Pons (tissue), 1 donor: Measurements from ENCODE around the gene SVOPL.

Source experiments
- DNase-seq: peaks from one replicate; pipeline ENCODE4 v3.0.0-alpha.2; 2016; ENCODE audit warnings: low spot score

Gene SVOPL

DNA sequence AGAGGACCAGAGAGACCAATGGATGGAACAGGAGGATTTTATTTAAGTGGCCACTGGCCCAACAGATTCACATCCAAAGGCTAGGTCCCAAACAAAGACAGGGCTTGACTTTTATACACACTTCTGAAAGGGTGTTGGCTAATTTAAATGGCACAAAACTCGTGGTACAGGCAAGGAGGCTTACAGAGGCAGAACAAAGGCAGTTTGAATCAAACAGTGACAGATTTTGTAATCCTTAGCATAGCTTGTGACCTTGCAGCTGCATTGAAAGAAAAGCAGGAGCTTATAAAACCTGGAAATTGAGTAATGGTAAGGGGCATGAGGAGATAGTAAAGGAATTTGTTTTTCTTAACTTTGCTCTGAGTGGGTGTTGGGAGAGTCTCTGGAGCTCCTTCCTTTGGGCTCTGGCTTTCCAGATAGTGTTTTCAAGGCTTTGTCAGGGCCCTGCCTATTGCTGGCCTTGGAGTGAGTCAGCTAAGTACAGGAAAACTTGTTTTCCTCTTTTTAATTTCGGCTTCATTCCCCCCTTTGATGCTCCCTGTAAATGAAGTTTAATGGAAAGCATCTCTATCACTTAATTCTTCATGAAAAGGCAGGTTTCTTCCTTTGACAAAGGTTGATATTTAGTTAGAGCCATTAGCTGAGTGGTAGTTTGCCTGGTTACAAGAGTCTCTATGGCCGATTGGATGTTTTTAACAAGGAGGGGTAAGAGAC is 144.2 kb downstream of the SVOPL start:
- DNase-seq = no peak

DNA sequence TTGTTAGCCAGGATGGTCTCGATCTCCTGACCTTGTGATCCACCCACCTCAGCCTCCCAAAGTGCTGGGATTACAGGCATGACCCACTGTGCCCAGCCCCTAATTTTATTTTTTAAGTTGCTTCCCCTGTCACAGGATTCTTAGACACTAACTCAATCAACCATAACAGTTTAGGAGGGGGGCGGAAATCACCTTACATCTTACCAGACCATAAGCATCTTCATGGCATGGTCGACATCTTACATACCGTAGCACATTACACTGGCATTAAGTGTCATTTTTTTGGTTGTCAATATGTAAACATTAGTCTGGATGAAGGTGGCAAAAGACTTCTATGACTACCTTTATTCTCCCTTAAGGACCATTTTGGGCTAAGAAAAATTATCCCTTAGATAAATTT is 145.5 kb downstream of the SVOPL start:
- DNase-seq = no peak

DNA sequence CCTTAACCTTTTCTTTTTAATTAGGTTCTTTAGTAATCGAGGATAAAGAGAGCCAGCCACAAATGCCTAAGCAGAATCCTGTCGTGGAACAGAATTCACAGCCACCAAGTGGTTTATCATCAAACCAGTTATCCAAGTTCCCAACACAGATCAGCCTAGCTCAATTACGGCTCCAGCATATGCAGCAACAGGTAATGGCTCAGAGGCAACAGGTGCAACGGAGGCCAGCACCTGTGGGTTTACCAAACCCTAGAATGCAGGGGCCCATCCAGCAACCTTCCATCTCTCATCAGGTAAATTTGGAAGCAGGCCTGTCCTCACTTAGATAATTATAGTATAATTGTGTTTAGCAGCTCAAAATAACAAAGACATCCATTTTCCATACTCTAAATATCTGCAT is 146.5 kb downstream of the SVOPL start:
- no peak for DNase-seq

DNA sequence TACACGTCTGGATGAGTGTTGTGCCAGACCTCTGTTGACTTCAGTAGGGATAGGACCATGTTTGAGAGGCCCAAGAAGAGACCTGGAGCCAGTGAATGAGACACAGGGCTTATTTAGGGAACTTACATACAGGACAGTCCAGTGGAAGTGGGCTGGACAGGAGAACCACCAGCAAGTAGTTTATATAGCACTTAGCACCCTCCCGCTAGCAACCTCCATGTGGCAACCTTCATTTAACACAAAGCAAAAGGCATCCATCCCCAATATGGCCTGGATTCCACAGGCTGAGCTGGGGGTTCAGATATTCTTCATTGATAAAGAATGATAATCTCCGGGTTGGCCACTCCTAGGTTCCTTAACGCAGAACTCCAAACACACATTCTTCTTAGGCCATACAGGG is 147.4 kb downstream of the SVOPL start:
- no peak for DNase-seq

DNA sequence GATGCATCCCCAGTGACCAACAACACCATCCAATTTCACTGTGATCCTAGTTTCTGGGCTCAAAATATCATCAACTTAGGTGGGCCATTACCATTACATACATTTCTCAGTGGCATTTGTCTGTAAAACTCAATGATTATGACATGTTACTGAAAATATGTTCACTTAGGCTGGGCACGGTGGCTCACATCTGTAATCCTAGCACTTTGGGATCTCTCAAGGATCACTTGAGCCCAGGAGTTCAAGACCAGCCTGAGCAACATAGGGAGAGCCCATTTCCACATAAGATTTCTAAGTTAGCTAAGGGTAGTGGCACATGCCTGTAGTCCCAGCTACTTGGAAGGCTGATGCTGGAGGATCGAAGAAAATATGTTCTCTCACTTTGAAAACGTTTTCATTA is 150.1 kb downstream of the SVOPL start:
- no peak for DNase-seq

DNA sequence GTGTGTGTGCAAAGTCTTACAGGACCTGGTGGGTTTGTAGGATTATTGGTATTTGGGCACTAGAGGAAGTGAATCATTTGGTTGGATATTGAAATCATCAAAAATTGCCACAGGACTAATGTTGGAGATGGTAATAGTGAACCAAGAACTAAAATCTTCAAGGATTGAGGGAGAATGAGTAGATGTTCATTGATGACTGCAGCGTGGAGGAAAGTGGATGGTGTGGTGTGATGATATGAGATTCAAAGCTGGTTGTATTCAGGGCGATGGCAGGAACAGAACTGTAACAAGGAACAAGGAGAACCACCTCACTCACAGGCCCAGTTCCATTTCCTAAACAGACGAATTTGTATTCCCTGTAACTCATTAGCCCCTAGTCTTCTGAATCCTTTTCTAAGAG is 150.8 kb downstream of the SVOPL start:
- no peak for DNase-seq

DNA sequence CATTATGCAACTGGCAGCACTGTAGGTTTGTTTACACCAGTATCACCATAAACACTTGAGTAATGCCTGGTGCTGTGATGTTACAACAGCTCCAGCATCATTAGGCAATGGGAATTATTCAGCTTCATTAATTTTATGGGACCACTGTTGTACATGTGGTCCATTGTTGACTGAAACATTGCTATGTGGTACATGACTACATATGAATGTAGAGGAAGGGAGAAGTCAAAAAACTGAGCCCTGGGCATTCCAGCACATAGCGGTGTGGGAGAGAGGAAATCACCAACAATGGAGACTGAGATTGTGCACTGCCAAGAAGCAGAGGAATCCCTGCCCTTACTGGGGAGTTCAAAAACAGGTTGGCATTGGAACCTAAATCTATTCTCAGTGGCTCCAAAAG is 152.1 kb downstream of the SVOPL start:
- DNase-seq = no peak

DNA sequence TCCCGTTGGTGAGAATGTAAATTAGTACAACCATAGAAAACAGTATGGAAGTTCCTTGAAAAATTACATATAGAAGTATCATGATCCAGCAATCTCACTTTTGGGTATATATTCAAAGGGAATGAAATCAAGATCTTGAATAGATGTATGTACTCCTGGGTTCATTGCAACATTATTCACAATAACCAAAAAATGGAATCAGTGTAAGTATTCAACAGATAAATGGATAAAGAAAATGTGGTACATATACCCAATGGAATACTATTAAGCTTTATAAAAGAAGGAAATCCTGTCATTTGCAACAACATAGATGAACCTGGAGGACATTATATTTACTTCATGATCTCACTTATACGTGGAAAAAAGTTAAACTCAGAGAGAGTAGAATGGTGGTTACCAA is 154.3 kb downstream of the SVOPL start:
- DNase-seq = no peak

DNA sequence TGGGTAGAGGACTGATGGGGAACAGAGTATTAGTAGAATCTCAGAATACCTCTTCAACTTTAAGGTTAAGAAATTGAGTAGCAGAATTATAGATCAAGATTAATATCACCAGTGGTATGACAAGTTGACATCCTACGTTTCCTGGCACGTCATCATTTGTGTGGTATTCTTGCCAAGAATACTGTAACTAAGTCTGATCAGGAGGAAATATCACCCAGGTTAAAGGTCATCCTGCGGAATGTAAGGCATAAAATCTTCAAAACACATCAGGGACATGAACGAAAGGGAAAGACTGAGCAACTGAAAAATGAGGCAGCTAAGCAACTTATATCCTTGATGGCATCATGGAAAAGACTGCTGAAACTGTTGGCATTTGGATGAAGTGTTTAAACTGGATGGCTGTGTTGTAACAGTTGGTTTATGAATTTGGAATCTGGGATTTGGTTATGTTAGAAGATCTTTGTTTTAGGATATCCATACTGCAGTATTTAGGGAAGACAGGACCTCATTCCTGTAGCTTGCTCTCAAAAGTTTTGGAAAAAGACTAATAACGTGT is 155.0 kb downstream of the SVOPL start:
- no peak for DNase-seq

DNA sequence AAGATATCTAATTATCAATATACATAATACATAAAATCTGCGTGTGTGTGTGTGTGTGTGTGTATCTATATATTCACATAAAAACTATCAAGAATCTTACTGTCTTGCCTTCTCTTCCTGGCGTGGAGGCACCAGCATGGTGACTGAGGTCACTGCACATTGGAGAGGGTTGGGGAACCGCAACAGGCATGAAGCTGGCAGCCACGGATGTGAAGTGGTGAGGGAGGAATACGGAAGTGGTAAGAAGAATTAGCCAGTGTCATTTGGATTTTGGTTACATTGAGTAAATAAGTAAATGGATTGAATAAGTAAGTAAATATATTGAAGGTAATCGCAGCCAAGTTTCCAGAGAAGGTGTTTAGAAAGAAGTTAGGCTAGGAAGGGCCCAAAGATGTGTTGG is 156.0 kb downstream of the SVOPL start:
- no peak for DNase-seq
